Mesodermal cell (in vitro differentiated cells): ENCODE results near the gene EMP3.

ENCODE experiments used
- H3K27ac ChIP-seq: 2 replicates; pipeline ENCODE4 v1.7.0; 2013; ENCODE audit warnings: mild to moderate bottlenecking, low read depth, low read length, moderate library complexity; ENCODE audit not compliant: severe bottlenecking
- H3K36me3 ChIP-seq: 2 replicates; pipeline ENCODE4 v1.7.1; 2013; ENCODE audit warnings: mild to moderate bottlenecking, low read length, moderate library complexity; ENCODE audit not compliant: control insufficient read depth, insufficient read depth
- H3K4me1 ChIP-seq: one replicate; pipeline ENCODE4 v1.7.1; 2013; ENCODE audit warnings: mild to moderate bottlenecking, low read length; ENCODE audit not compliant: insufficient read depth, control insufficient read depth, poor library complexity, severe bottlenecking
- H3K4me3 ChIP-seq: 2 replicates; pipeline ENCODE4 v1.7.0; 2013; ENCODE audit warnings: low read length, control low read depth, mild to moderate bottlenecking; ENCODE audit not compliant: insufficient read depth, poor library complexity, severe bottlenecking; ENCODE audit errors: extremely low read depth
- H3K9me3 ChIP-seq: 2 replicates; pipeline ENCODE4 v1.7.1; 2013; ENCODE audit warnings: mild to moderate bottlenecking, low read length, moderate library complexity; ENCODE audit not compliant: control insufficient read depth
- WGBS, 2 experiments: methylation state at CpG; one replicate each; pipeline ENCODE4 v1.1.5; 2013; ENCODE audit warnings: missing lambda C conversion rate in 2 of 2; ENCODE audit not compliant: insufficient coverage in 2 of 2; 5-methylcytosine and 5-hydroxymethylcytosine counted together

EMP3 gene

DNA sequence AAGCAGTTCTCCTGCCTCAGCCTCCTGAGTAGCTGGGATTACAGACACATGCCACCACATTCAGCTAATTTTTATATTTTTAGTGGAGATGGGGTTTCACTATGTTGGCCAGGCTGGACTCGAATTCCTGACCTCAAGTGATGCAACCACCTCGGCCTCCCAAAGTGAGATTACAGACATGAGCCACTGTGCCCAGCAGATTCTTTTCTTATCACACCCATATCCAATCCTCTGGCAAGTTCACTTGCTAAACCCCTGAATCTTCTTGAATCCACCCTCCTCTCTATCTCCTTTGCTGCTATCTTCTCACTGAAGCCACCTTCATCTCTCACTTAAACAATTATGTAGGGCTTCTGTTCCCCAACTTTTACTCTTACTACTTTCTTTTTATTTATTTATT lies 20.8 kb downstream of the EMP3 start:
- Histone ChIP-seq H3K4me3 (no peak overlapping the region), H3K36me3 (no peaks in the 10 kb centered on the region), H3K4me1 (no peaks in the 10 kb centered on the region), H3K27ac (no peak overlapping the region), H3K9me3 (no peaks in the 10 kb centered on the region)
- WGBS, 2 experiments: 67 to 100% methylated on average over 1 to 2 of the region's 2 CpGs

- WGBS, 2 experiments: 90 to 92% methylated on average over 5 of the region's 5 CpGs
- H3K27ac ChIP-seq: no peak overlapping the region
- no peaks in the 10 kb centered on the region for H3K36me3 ChIP-seq
- no peaks in the 10 kb centered on the region for H3K9me3 ChIP-seq
- H3K4me3 ChIP-seq: no peak overlapping the region
- no peaks in the 10 kb centered on the region for H3K4me1 ChIP-seq
Measured at GRCh38 chr19:48348045-48348444, 22.7 kb downstream of the EMP3 start.

DNA sequence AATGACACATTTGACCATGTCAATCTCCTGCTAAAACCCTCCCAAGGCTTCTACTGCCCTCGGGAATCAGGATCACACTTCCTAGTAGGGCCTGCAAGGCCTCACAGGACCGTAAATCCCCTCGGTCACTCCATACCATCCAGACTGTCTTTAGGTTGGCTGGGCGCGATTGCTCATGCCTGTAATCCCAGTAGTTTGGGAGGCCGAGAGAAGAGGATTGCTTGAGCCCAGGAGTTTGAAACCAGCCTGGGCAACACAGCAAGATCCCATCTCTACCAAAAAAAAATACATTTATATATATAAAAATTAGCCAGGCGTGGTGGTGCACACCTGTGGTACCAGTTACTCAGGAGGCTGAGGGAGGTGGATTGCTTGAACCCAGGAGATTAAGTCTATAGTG lies 23.4 kb downstream of the EMP3 start:
- Histone ChIP-seq H3K4me1 (peaks cover 1% of the 10 kb centered on the region), H3K4me3 (no peak overlapping the region), H3K9me3 (no peaks in the 10 kb centered on the region), H3K36me3 (no peaks in the 10 kb centered on the region), H3K27ac (no peak overlapping the region)
- 83 to 98% methylated on average over 3 to 6 of the region's 7 CpGs for WGBS, 2 experiments

DNA sequence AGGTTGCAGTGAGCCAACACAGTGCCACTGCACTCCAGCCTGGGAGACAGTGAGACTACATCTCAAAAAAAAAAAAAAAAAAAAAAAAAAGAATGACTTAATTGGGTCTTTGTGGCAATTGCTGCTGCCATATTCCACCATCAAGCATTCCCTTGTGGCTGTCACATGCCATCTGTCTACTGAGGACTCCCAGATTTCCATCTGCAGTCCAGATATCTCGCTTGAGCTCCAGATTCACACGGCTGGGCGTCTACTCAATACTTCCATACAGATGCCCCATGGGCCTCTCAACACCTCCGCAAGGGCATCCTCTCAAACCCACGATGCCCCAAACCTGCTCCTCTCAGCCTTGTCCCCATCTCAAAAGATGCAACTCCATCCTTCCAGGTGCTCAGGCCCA lies 25.5 kb downstream of the EMP3 start:
- Histone ChIP-seq H3K9me3 (no peaks in the 10 kb centered on the region), H3K27ac (no peak overlapping the region), H3K4me1 (peaks cover 15% of the 10 kb centered on the region), H3K36me3 (no peaks in the 10 kb centered on the region), H3K4me3 (no peak overlapping the region)
- 96% methylated on average over 5 of the region's 5 CpGs for WGBS, 2 experiments

DNA sequence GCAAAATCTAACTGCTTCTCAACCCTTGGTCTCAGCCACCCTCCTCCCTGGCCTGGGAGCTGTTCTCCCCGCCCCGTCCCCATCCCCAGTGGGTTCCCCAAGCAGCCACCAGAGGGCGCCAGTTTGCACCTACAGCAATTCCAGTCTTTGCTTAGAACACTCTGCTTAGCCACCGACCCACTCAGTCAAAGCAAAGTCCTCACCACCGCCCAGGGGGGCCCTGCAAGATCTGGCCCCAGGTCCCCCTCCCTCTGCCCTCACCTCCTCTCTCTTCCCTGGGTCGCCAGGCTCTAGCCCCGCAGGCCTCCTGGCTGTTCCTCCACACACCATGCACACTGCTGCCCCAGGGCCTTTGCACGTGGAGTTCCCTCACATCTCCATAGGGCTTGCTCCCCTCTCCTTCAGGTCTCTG lies 26.0 kb downstream of the EMP3 start:
- no peak overlapping the region for H3K27ac ChIP-seq
- WGBS, 2 experiments: 53 to 56% methylated on average over 7 to 8 of the region's 8 CpGs
- no peaks in the 10 kb centered on the region for H3K9me3 ChIP-seq
- H3K4me1 ChIP-seq: peaks cover 15% of the 10 kb centered on the region
- no peaks in the 10 kb centered on the region for H3K36me3 ChIP-seq
- H3K4me3 ChIP-seq: no peak overlapping the region

DNA sequence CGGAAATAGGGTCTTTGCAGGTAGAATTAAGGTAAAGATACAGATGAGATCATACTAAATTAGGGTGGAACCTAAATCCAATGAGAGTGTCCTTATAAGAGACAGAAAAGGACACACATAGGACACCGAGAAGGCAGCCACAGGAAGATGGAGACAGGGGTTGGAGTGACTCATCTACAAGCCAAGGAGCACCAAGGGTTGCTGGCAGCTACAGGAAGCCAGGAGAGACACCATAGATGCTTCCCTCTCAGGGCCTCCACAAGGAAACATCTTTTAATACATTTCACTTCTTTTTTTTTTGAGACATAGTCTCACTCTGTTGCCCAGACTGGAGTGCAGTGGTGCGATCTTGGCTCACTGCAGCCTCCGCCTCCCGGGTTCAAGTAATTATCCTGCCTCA lies 28.3 kb downstream of the EMP3 start:
- no peak overlapping the region for H3K27ac ChIP-seq
- peaks cover 15% of the 10 kb centered on the region for H3K4me1 ChIP-seq
- H3K9me3 ChIP-seq: no peaks in the 10 kb centered on the region
- no peak overlapping the region for H3K4me3 ChIP-seq
- H3K36me3 ChIP-seq: no peaks in the 10 kb centered on the region
- 79 to 83% methylated on average over 3 to 4 of the region's 5 CpGs for WGBS, 2 experiments

GRCh38 chr19:48354332-48354992 lies 29.1 kb downstream of the EMP3 start:
- H3K36me3 ChIP-seq: no peaks in the 10 kb centered on the region
- peaks cover 15% of the 10 kb centered on the region for H3K4me1 ChIP-seq
- no peaks in the 10 kb centered on the region for H3K9me3 ChIP-seq
- peak overlapping the region; percentile 8 for H3K27ac ChIP-seq
- no peak overlapping the region for H3K4me3 ChIP-seq
- WGBS, 2 experiments: 75 to 84% methylated on average over 12 to 15 of the region's 15 CpGs

DNA sequence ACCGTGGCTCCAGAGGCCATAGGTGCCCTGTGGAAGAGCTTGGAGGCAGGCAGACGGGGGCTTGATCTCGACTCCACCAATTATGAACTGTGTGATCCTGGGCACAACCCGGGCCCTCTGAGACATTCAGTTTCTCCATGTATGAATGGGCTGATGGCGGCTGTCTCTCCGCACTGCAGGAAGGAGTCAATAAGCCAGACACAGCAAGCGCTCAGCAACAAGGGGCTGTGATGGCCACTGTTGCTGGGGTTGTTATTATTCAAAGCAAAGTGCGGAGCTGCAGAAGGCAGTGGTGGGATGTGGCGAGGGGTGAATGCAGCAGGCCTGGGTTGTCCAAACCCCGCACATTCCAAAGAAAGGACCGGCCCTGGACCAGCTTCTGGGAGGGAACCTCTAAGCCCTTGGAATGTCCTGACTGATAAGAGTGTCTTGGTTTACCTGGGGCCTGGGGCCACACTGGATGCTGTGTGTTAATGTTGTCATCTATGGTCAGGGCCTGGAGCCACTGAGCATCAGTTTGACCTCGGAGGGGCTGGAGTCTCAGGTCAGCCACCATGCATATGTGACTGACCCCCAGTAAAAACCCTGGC lies 30.1 kb downstream of the EMP3 start:
- Histone ChIP-seq H3K9me3 (no peaks in the 10 kb centered on the region), H3K36me3 (no peaks in the 10 kb centered on the region), H3K27ac (peak overlapping the region; percentile 84), H3K4me3 (no peak overlapping the region), H3K4me1 (peaks cover 15% of the 10 kb centered on the region)
- WGBS, 2 experiments: 82% methylated on average over 12 of the region's 12 CpGs

DNA sequence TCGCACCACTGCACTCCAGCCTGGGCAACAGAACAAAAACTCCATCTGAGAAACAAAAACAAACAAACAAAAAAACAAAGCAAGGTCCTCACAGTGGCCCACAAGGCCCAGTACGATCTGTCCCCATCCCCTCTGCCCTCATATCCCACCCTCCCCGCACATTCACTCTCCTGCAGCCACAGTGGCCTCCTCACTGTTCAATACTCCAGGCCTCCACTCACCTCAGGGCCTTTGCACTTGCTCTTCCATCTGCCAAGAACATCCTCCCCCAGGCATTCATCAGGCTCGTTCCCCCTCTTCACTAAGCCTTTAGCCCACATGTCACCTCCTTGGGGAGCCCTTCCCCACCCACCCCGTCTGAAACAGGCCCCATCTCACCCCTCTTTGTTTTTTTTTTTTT lies 33.8 kb downstream of the EMP3 start:
- Histone ChIP-seq H3K36me3 (no peaks in the 10 kb centered on the region), H3K4me3 (no peak overlapping the region), H3K9me3 (no peaks in the 10 kb centered on the region), H3K4me1 (peaks cover 12% of the 10 kb centered on the region), H3K27ac (no peak overlapping the region)
- WGBS, 2 experiments: 73 to 96% methylated on average over 3 to 4 of the region's 5 CpGs

DNA sequence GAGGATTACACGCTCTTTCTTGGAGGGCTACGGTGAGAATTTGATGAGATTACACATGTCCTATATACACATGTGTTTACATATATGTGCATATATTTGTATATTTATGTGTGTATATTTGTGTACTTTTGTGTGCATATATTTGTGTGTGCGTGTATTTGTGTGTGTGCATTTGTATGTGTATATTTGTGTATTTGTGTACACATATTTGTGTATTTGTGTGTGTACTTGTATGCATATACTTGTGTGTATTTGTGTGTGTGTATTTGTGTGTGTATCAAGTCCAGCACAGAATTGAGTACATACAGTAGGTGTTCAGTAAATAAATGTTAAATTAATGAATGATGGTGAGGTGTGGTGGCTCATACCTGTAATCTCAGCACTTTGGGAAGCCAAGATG lies 36.6 kb downstream of the EMP3 start:
- H3K36me3 ChIP-seq: no peaks in the 10 kb centered on the region
- no peak overlapping the region for H3K4me3 ChIP-seq
- H3K9me3 ChIP-seq: peaks cover 5% of the 10 kb centered on the region
- 90 to 93% methylated on average over 1 of the region's 3 CpGs for WGBS, 2 experiments
- H3K4me1 ChIP-seq: no peaks in the 10 kb centered on the region
- H3K27ac ChIP-seq: no peak overlapping the region

DNA sequence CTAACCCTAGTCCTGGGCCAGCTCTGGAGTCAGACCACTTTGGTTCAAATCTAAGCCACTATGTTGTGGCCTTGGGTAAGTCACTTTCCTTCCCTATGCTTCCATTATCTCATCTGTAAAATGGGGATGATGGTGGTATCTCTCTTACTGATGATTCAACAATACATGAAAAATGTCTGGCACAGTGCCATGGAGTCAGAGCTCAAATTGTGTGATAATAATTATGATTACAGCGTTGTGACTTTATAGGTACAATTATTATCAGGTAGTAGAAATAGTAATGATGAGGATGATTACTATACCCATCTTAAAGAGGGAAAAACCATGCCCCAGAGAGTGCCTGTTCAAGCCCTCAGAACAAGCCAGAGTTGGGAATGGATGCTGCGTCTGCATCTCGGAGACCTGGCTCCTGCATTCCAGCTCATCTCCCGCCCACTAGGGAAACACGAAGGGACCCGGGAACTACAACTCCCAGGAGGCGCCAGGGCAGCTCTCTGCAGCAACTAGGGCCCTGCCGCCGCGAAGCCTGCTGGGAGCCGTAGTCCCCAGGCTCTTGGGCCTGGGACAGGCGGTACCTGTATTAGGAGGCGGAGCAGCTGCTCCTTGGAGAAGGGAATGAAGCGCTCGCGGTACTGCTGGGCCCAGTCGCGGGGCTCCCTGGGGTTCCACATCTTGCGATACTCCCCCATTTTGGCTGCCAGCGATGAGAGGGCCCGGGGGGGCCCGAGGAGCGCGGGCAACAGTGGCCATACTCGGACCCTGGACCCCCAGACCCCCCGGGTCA lies 37.6 kb downstream of the EMP3 start:
- no peaks in the 10 kb centered on the region for H3K36me3 ChIP-seq
- peak overlapping the region; percentile 53 for H3K4me3 ChIP-seq
- WGBS, 2 experiments: 1 to 6% methylated on average over 24 to 25 of the region's 26 CpGs
- H3K9me3 ChIP-seq: peaks cover 5% of the 10 kb centered on the region
- no peaks in the 10 kb centered on the region for H3K4me1 ChIP-seq
- H3K27ac ChIP-seq: peak overlapping the region; percentile 73
